Activated T-cell treated with anti-CD3 and anti-CD28 coated beads, Interleukin-2, amount 50 U/mL, for 24 hours (primary cell): ENCODE measurements around the gene MAN1B1.

Source experiments
- DNase-seq: peaks from one replicate; pipeline ENCODE4 v3.0.0-alpha.2; 2020
- H3K27ac Mint-ChIP-seq: 2 replicates; pipeline ENCODE4 v1.8.0; 2020; ENCODE audit warnings: mild to moderate bottlenecking, mixed read lengths
- H3K27me3 Mint-ChIP-seq: 2 replicates; pipeline ENCODE4 v1.8.0; 2020; ENCODE audit warnings: mixed read lengths
- H3K36me3 Mint-ChIP-seq: 2 replicates; pipeline ENCODE4 v1.8.0; 2020; ENCODE audit warnings: low read depth, mixed read lengths
- H3K4me1 Mint-ChIP-seq: 2 replicates; pipeline ENCODE4 v1.8.0; 2020; ENCODE audit warnings: low read depth, mixed read lengths
- H3K4me3 Mint-ChIP-seq: 2 replicates; pipeline ENCODE4 v1.8.0; 2020; ENCODE audit warnings: mild to moderate bottlenecking, moderate library complexity, mixed read lengths
- H3K9me3 Mint-ChIP-seq: 2 replicates; pipeline ENCODE4 v1.8.0; 2020; ENCODE audit warnings: mixed read lengths

Gene MAN1B1

DNA sequence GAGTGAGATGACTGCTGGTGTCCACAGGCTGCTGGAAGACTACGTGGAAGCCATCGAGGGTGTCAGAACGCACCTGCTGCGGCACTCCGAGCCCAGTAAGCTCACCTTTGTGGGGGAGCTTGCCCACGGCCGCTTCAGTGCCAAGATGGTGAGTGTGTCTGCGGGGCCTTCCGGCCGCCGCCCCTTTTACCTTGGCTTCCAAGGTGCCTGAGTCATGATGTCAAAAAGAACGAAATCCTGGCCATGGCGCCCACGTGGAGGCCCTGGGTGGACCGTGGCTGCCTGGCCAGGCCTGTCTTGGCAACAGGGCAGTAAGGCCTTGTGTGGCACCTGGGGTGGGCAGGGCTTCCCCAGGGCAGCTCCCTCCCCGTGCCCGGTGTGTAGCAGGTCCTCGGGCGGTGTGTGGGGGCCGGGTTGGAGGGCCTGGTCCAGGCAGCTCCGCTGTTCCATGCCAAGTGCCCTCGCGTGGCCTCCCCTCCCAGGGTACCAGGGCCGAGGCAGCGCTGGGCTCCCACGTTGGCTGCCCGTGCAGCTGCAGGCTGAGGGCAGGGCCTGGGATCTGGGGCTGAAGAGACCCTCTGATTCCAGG lies 20.0 kb downstream of the MAN1B1 start:
- no peak overlapping the region for H3K27ac Mint-ChIP-seq
- peaks cover 44% of the 10 kb centered on the region for H3K36me3 Mint-ChIP-seq
- H3K4me3 Mint-ChIP-seq, result no peak overlapping the region

DNA sequence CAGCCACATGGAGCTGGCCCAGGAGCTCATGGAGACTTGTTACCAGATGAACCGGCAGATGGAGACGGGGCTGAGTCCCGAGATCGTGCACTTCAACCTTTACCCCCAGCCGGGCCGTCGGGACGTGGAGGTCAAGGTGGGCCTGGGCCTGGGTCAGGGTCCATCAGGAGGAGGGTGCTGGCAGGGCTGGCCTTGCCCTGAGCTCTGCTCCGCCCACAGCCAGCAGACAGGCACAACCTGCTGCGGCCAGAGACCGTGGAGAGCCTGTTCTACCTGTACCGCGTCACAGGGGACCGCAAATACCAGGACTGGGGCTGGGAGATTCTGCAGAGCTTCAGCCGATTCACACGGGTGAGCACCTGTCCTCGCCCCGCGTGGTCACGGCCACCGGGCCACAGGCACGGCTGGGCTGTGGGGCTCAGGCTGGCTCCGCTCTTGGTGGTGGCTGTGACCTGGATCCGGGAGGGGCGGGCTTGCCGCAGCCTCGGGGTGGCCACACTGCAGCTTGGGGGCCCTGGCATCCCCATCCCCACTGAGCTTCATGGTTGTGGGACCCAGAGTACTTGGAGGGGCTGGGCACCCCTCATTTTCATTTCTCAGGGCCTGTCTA lies 20.6 kb downstream of the MAN1B1 start:
- H3K9me3 Mint-ChIP-seq, result peaks cover 5% of the 10 kb centered on the region
- H3K27me3 Mint-ChIP-seq, result no peaks in the 10 kb centered on the region
- peaks cover 48% of the 10 kb centered on the region for H3K36me3 Mint-ChIP-seq
- DNase-seq, result no peak
- no peaks in the 10 kb centered on the region for H3K4me1 Mint-ChIP-seq
- no peak overlapping the region for H3K27ac Mint-ChIP-seq
- no peak overlapping the region for H3K4me3 Mint-ChIP-seq

More for the DNA sequence above, 20.0 kb downstream of the MAN1B1 start:
- Mint-ChIP-seq H3K4me1 (no peaks in the 10 kb centered on the region), H3K27me3 (no peaks in the 10 kb centered on the region), H3K9me3 (peaks cover 5% of the 10 kb centered on the region)
- no peak for DNase-seq

DNA sequence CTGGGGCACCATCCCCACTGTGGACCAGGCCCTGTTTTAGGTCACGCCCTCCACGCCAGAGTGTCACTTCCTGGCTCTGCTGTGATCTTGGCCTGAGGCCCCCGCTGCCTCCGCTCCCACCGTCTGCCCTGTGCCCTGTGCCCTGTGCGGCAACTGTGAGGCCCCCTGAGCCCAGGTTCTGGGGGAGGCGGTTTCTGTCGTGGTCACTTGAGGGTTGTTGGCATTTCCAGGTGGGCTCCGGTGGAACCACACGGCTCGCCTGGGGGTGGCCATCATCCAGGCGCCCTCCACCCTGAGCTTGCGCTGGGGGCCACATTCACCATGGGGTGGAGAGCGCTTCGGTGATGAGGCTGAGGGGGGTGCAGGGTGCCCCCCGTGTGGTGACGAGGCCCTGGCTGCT lies 21.2 kb downstream of the MAN1B1 start:
- Mint-ChIP-seq H3K4me1 (peaks cover 2% of the 10 kb centered on the region), H3K27ac (no peak overlapping the region), H3K4me3 (no peak overlapping the region), H3K9me3 (peaks cover 5% of the 10 kb centered on the region), H3K27me3 (no peaks in the 10 kb centered on the region), H3K36me3 (peaks cover 51% of the 10 kb centered on the region)
- DNase-seq, result no peak

DNA sequence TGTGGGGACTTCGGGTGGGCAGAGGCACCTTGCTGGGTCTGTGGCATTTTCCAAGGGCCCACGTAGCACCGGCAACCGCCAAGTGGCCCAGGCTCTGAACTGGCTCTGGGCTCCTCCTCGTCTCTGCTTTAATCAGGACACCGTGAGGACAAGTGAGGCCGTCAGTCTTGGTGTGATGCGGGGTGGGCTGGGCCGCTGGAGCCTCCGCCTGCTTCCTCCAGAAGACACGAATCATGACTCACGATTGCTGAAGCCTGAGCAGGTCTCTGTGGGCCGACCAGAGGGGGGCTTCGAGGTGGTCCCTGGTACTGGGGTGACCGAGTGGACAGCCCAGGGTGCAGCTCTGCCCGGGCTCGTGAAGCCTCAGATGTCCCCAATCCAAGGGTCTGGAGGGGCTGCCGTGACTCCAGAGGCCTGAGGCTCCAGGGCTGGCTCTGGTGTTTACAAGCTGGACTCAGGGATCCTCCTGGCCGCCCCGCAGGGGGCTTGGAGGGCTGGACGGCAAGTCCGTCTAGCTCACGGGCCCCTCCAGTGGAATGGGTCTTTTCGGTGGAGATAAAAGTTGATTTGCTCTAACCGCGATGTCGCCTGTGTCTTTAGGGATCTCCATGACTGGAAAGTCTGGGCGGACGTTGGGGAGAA lies 21.9 kb downstream of the MAN1B1 start:
- Mint-ChIP-seq H3K9me3 (peaks cover 4% of the 10 kb centered on the region), H3K4me1 (peaks cover 8% of the 10 kb centered on the region), H3K36me3 (peaks cover 57% of the 10 kb centered on the region), H3K27ac (no peak overlapping the region), H3K27me3 (no peaks in the 10 kb centered on the region), H3K4me3 (no peak overlapping the region)
- no peak for DNase-seq

DNA sequence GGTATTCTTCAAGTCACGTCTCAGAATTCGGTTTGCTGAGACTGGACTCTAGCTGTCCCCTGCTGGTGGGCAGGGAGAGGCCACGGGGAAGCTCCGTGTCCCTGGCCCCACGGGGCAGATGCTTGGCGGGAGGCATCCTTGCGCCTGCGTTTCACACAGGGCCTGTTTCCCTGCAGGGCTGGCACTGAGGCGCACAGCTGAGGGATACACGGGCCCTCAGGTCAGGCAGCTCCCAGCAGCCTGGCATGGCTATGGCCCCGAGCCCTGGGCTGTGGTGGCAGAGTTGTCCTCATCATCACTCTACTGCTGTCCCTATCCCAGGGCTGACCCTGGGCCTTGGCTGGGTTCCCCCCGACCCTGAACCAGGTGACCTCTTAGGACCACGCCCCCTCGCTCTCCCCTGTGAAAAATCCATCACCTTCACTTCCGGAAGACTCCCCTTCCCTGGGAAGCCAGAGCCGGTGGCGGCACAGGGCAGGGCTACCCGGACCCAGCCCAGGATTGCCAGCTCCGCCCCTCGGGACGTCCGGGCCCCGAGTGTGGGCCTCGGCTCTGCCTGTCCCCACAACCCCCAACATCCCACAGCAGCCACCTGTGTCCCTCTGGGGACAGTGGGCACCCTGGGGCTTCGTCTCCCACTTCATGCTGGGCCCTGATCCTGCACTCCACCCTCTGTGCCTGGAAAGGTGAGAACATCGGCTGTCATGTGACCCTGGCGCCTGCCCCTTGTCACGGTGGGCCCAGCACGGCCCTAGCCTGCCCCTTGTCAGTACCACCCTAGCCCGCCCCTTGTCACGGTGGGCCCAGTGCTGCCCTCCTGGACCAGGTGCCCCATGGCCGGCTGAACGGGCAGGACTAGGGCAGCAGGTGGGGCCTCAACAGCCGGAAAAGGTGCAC lies 22.7 kb downstream of the MAN1B1 start:
- H3K4me1 Mint-ChIP-seq, result peaks cover 8% of the 10 kb centered on the region
- H3K9me3 Mint-ChIP-seq, result no peaks in the 10 kb centered on the region
- no peaks in the 10 kb centered on the region for H3K27me3 Mint-ChIP-seq
- H3K4me3 Mint-ChIP-seq, result no peak overlapping the region
- DNase-seq, result no peak
- no peak overlapping the region for H3K27ac Mint-ChIP-seq
- H3K36me3 Mint-ChIP-seq, result peaks cover 57% of the 10 kb centered on the region

DNA sequence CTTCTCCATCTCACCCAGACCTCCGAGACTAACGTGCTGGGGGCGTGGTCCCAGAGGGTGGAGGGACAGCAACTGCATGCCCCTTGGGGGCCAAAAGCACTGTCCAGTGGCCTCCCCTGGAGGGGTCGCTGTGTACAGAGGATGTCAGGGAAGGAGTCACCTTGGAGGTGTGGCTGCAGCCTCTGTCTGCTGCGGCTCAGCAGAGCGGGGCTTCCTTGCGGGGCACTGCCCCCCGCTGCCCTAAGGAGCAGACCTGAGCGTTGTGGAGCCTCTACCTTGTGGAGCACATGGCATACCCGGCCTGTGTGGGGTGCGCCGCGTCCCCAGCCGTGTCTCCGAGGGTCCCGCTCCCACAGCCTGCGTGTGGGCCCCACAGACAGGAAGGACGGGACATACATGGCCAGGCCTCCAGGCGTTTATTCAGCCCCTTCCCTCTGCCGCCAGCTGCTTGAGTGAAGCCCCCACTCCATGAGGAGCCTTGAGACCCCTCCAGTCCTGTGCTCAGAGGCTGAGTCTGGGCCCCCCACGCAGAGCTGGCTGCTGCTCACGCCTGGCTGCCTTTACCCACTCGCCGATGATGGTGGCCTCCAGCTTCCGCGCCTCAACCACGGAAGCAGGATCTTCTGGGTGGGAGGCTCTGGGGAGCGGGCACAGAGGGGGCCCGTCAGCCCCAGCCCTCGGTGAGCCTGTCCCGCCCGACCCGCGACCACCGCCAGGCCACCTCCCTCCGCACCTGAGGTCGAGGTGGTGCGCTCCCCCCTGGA lies 23.5 kb downstream of the MAN1B1 start:
- H3K36me3 Mint-ChIP-seq, result peaks cover 57% of the 10 kb centered on the region
- H3K27me3 Mint-ChIP-seq, result no peaks in the 10 kb centered on the region
- no peak overlapping the region for H3K4me3 Mint-ChIP-seq
- H3K27ac Mint-ChIP-seq, result no peak overlapping the region
- DNase-seq, result no peak
- H3K9me3 Mint-ChIP-seq, result no peaks in the 10 kb centered on the region
- H3K4me1 Mint-ChIP-seq, result peaks cover 8% of the 10 kb centered on the region

DNA sequence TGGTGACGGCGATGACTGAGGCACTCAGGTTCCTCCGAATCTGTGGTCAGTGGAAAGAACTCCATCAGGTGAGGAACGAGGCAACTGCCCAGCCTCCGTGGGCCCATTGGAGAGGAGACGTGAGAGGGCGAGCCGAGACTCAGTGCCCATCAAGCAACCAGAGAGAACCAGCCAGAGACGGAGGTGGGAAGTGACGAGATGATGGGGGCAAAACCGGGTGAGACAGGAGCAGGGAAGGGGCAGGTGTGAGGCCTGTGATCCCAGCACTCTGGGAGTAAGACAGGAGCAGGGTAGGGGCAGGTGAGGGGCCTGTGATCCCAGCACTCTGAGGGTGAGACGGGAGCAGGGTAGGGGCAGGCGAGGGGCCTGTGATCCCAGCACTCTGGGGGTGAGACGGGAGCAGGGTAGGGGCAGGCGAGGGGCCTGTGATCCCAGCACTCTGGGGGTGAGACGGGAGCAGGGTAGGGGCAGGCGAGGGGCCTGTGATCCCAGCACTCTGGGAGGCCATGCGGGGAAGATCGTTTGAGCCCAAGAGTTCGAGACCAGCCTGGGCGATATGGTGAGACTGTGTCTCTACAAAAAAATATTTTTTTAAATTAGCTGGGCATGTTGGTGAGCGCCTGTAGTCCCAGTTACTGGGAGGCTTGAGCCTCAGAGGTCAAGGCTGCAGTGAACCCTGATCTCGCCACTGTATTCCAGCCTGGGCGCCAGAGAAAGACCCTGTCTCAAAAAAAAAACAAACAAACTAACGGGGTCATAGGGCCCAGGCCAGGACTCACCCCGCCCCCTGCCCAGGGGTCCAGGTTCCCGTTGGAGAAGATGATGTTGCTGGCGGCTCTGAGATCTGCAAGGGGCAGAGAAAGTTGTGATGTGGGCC lies 24.4 kb downstream of the MAN1B1 start:
- Mint-ChIP-seq H3K4me3 (no peak overlapping the region), H3K27ac (peak overlapping the region; percentile 22), H3K9me3 (no peaks in the 10 kb centered on the region), H3K36me3 (peaks cover 57% of the 10 kb centered on the region), H3K4me1 (peaks cover 8% of the 10 kb centered on the region), H3K27me3 (no peaks in the 10 kb centered on the region)
- DNase-seq, result no peak

DNA sequence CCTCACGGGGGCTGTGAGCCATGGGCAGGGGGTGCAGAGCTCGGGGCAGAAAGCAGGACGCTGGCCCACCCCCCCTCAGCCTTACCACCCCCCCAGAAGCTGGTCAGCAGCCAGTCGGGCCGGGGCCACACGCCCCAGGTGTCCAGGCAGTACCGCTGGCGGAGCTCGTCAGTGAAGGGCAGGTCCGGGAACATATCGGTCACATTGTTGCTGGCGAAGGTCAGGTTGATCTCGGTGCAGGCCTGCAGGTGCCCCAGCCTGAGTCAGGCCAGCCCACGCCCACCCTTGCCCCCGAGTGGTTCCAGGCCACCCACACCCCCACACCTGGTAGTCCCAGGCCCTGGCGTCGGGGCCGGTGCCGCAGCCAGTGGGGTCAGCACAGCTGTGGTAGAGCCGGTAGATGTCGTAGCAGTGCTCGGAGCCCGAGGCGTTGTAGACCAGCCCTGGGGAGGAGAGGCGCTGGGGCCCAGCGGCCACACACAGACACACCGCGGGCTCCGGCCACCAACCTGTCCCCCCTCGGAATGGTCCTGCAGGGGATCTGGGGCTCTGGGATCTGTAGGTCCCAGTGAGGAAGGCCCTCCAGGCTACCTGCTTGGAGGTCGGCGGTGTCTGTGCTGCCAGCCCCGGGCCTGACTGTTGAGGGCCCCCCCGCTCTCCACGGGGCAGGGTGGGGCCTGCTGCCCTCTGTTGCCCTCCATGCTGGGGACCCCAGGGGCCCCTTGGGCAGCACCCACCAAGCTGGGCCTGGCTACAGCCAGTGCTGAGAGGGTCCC lies 25.2 kb downstream of the MAN1B1 start:
- peaks cover 8% of the 10 kb centered on the region for H3K4me1 Mint-ChIP-seq
- DNase-seq, result no peak
- H3K27me3 Mint-ChIP-seq, result no peaks in the 10 kb centered on the region

DNA sequence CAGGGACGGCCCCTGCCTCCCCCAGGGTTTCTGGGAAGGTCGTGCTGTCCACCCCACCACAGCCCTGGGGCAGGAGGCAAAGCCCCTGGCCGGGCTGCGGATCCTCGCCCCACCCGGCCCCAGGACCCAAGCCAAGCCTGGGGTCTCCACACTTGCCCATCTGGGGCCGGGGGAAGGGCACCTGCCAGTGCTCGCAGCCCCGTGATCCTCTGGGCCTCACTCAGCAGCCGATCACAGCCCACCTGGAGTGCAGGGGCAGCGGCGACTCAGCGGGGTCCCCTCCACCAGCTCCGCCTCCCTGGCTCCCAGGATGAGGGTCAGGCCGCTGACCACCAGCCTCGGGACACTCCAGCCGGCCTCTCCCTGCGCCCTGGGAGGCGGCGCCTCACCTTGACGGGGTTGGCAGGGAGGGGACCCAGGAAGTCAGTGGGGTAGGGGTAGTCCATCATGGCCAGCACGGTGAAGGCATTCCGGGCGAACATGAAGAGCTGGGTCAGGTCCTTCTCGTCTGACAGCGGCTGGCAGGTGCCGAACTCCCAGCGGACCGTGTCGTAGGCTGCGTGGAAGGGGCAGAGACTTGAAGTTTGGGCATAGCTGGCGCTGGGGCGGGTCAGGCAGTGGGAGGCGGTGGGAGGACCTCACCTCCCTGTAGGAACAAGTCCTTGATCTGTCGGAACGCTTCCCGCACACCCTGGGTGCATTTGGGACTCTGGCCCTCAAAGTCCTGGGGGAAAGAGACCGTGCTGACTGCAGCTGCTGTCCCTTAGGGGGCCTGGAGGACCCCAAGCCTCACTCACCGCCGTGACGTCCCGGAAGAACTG lies 26.0 kb downstream of the MAN1B1 start:
- Mint-ChIP-seq H3K9me3 (no peaks in the 10 kb centered on the region), H3K4me3 (peak overlapping the region; percentile 81), H3K27ac (peak overlapping the region; percentile 87), H3K27me3 (no peaks in the 10 kb centered on the region), H3K4me1 (peaks cover 8% of the 10 kb centered on the region), H3K36me3 (peaks cover 47% of the 10 kb centered on the region)
- DNase-seq, result no peak

More for the DNA sequence above, 25.2 kb downstream of the MAN1B1 start:
- Mint-ChIP-seq H3K9me3 (no peaks in the 10 kb centered on the region), H3K27ac (no peak overlapping the region), H3K4me3 (no peak overlapping the region), H3K36me3 (peaks cover 53% of the 10 kb centered on the region)

DNA sequence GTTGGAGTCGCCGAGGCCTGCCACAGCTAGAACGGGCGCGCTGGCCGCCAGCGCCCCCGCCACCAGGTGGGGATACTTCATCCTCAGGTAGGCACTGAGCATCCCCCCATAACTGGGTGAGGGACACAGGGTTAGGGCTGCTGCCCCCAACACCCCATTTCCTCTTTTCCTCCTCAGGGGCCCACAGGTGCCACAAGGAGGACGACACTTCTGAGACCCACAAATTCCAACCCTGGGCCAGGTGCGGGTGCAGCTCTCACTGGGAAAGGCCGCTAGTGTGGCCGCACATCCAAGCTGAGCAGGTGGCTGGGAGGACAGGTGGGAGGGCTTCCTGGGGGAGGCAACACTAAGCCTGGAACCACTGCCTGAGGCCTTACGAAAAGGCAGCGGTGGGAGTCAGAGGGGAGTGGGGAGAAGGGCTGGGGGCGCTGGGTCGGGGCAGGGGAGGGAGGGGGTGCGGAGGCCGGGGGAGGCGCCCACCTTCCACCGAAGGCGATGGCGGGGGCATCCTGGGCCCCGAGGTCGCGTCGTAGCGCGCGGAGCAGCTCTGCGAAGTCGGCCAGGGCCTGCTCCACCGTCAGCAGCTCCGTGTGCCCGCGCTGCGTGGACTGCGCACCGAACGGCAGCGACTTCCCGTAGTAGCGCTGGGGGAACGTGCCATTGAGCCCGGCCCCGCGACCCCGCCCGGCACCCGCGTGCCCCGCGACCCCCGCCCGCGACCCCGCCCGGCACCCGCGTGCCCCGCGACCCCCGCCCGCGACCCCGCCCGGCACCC lies 26.8 kb downstream of the MAN1B1 start:
- H3K9me3 Mint-ChIP-seq, result no peaks in the 10 kb centered on the region
- no peak for DNase-seq
- H3K4me3 Mint-ChIP-seq, result peak overlapping the region; percentile 81
- H3K27ac Mint-ChIP-seq, result peak overlapping the region; percentile 87
- no peaks in the 10 kb centered on the region for H3K27me3 Mint-ChIP-seq
- peaks cover 39% of the 10 kb centered on the region for H3K36me3 Mint-ChIP-seq
- peaks cover 8% of the 10 kb centered on the region for H3K4me1 Mint-ChIP-seq

DNA sequence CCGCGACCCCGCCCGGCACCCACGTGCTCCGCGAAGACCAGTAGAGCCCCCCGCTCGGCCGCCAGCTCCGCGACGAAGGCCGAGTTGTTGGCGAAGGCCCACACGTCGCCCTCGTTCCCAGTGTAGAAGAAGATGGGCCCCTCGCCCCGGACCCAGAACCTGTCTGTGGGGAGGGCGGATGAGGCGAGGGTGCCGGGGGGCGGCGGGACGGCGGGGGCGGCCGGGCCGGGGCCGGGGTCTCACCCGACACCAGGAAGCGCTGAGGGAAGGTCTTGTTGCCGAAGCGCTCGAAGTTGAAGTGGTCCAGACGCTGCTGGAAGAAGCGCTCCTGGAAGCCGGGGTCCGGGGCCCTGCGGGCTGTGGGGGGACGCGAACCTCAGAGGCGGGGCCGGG lies 27.4 kb downstream of the MAN1B1 start:
- H3K4me1 Mint-ChIP-seq, result peaks cover 13% of the 10 kb centered on the region
- peak overlapping the region; percentile 68 for H3K4me3 Mint-ChIP-seq
- no peak for DNase-seq
- H3K27ac Mint-ChIP-seq, result no peak overlapping the region
- H3K9me3 Mint-ChIP-seq, result no peaks in the 10 kb centered on the region
- no peaks in the 10 kb centered on the region for H3K27me3 Mint-ChIP-seq
- H3K36me3 Mint-ChIP-seq, result peaks cover 32% of the 10 kb centered on the region
